GM20000 (cell line): ENCODE results near the gene VWA7.

Experiments
- DNase-seq: peaks from one replicate; pipeline ENCODE4 v3.0.0; 2012; ENCODE audit warnings: low spot score
- TF ChIP-seq, protein P1 (sequence below): IDR thresholded peaks from 2 replicates; pipeline ENCODE4 v1.5.1; 2012; ENCODE audit warnings: mild to moderate bottlenecking, control low read depth; ENCODE audit errors: extremely low read depth, missing control alignments

The VWA7 gene

DNA sequence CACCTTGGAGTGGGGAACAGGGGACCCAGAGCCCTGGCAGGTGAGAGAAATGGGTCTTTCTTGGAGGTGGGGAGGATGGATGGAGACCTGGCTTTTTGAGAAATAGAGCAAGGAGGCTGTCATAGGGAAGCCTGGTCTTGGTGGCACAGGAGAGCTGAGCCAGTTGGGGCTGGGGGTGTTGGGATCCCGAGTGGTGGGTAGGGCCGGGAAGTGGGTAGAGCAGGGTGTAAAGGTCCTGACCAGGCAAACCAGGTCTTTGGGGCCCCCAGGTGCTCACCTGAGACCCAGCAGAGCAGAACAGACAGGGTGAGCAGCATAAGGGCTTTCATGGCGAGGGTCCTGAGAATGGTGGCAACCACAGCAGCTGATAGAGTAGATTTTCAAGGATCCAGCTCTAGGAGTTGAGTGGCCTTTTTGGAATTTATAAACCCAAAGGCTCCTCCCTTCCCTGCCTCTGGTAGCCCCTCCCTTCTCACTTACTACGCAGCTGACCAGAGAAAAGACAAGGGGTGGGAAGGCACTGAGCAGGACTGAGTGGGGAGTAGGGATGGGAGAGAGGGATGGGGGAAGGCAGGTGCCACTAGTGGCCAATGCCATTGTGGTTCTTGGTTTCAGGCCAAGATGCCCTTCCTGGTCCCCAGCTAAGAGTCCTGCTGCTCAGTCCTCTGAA lies 55.6 kb downstream of the VWA7 start, which contains the start of gene LY6G6C:
TSS of gene LY6G6C (minus strand) at position 396 of the 670 bp plus-strand sequence. CDS start at position 329, 67 bp downstream.
- no peak for DNase-seq
- TF ChIP-seq, protein P1, sequence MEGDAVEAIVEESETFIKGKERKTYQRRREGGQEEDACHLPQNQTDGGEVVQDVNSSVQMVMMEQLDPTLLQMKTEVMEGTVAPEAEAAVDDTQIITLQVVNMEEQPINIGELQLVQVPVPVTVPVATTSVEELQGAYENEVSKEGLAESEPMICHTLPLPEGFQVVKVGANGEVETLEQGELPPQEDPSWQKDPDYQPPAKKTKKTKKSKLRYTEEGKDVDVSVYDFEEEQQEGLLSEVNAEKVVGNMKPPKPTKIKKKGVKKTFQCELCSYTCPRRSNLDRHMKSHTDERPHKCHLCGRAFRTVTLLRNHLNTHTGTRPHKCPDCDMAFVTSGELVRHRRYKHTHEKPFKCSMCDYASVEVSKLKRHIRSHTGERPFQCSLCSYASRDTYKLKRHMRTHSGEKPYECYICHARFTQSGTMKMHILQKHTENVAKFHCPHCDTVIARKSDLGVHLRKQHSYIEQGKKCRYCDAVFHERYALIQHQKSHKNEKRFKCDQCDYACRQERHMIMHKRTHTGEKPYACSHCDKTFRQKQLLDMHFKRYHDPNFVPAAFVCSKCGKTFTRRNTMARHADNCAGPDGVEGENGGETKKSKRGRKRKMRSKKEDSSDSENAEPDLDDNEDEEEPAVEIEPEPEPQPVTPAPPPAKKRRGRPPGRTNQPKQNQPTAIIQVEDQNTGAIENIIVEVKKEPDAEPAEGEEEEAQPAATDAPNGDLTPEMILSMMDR: no peak

DNA sequence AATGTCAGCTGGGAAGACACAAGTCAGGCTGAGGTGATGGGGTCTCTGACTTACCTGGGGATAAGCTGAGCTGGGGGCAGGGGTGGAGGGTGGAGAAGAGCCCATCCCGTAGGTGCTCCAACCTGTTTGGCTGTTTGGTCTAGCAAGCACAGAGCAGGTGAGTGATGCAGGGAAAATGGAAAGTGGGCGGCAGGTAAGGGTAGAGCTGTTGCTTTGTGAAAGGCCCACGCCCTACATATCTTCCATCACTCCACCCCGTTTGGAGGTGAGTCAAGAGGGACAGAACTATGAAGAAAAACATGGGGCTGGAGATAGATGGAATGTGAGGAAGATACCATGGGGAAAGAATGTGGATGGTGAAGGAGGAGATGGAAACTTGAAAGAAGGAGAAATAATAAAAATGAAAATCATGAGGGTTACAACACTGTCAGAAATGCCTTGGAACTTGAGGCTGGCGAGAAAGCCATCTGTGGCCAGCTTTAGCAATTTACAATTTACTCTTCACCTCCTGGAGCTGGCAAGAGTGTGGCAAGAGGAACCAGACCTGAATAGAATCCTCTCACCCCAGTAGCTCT lies 56.8 kb downstream of the VWA7 start:
- TF ChIP-seq, protein P1: no peak
- DNase-seq: no peak

DNA sequence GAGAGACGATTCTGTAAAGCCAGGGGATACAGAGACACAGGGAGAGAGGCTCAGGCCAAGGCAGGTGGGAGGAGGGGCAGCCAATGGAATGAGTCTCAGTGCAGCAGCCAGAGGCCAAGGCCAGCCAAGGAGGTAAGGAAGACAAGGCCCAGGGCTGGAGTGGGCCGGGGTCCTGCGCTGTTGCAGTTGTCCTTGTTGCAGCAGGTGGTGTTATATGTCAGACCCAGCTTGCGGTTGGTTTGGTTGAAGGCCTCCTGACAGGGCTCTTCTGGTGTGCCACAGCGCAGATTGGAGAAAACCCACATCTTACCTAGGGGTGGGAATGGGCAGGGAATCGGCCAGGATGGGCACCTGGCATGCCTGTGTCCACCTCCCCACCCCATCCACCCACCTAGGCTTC lies 58.1 kb downstream of the VWA7 start:
- no peak for DNase-seq
- TF ChIP-seq, protein P1: no peak

DNA sequence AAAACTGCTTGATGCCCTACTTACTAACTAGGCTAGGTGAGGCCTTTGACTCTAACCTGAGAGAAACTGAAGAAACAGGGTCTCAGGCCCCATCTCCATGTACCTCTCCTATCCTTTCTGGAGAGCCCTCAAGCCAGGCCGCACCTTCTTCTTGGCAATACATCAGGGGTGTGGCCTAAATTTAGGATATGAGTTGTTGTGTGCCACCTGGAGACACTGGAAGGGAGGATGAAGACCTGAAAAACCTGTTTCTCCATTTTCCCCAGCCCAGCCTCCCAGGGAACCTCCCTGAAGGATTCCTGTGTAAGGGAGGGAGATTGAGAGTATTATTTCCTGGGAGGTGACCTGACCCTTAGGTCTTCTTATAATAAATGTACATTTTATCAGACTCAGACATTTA lies 58.9 kb downstream of the VWA7 start:
- no peak for DNase-seq
- TF ChIP-seq, protein P1: no peak

DNA sequence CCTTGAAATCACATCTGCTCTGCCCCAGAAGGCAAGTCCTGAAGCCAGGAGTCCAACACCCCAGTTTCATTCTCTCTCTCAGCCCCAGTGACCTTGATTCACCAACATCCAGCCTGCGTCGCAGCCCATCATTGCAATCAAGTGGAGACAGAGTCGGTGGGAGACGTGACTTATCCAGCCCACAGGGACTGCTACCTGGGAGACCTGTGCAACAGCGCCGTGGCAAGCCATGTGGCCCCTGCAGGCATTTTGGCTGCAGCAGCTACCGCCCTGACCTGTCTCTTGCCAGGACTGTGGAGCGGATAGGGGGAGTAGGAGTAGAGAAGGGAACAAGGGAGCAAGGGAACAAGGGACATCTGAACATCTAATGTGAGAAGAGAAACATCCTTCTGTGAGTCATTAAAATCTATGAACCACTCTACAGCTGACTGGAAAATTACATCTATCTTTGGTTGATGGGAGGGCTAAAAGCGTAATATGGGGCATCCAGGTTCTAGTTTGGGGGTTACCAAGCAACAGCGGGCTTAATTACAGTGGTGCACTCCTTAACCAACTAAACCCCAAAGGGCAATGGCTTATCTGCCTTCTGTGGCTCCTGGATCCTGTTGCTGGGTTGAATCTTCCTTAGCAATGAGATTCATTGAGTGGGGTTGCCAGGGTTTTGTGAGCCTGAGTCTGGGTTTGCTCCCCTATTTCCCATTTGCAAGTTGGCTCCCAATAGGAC lies 59.5 kb downstream of the VWA7 start:
- no peak for DNase-seq
- TF ChIP-seq, protein P1: no peak
